SIG-M5 treated with dmso at 0.1 percent for 504 hours (cell line): ENCODE results near the gene ZMIZ2.
"Not testable (repeated sequence)": the region's sequence is repeated elsewhere in the genome, so short reads cannot be mapped to it uniquely, and the experiment has no call there.

Experiments
- DNase-seq: peaks from one replicate; lab custom pipeline; 2025; ENCODE audit not compliant: unreplicated experiment; lab: John Stamatoyannopoulos, UW

Gene ZMIZ2

DNA sequence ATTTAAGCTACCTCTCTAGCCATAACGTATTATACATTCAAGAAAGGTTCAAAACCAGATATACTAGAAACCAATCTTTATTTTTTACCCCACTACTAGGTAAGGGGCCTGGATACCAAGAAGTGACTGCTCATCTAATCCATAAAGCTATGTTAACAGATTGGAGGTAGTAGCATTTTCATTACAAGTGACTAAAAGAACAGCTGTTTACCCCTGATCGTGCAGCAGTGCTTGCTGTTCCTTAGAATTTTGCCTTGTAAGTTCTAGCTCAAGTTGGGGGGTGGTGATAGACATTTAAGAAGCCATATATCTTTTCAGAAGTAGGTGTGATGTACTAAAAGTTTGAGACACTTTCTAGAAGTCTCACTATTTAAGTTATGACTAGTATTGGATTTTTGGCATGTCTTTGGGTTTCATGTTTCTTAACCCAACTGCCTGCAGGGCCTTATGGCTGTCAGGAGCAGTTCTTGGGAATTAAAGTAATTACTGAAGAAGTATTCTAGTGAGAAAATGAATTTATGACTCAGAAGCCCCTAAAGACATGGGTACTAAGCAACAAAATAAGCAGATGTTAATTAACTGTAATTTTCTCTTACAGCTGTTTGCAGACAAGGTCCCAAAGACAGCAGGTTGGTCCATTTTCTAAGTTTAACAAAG, 50.1 kb downstream of the ZMIZ2 start:
- DNase-seq: no peak

DNA sequence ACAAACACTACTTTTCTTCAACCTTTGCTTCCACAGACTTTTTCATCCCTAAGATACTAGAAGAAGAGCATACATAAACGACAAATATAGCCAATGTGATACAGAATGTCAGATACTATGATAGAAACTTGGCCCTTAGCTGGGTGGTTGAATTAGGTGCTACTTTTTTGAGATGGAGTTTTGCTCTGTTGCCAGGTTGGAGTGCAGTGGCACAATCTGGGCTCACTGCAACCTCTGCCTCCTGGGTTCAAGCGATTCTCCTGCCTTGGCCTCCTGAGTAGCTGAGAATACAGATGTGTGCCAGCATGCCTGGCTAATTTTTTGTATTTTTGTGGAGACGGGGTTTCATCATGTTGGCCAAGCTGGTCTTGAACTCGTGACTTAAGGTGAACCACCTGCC, 51.3 kb downstream of the ZMIZ2 start:
- DNase-seq: no peak

DNA sequence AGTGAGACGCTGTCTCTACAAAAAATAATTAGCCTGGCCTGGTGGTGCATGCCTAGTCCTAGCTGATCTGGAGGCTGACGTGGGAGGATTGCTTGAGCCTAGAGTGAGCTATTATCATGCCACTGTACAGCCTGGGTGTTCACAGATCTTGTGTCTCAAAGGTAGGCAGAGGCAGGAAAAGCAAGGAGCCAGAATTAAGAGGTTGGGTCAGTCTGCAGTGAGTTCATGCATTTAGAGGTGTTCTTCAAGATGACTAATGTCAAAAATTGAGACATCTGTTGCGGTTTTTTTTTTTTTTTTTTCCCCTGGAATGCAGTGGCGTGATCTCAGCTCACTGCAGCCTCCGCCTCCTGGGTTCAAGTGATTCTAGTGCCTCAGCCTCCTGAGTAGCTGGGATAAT, 53.2 kb downstream of the ZMIZ2 start:
- DNase-seq: peak; percentile 38

DNA sequence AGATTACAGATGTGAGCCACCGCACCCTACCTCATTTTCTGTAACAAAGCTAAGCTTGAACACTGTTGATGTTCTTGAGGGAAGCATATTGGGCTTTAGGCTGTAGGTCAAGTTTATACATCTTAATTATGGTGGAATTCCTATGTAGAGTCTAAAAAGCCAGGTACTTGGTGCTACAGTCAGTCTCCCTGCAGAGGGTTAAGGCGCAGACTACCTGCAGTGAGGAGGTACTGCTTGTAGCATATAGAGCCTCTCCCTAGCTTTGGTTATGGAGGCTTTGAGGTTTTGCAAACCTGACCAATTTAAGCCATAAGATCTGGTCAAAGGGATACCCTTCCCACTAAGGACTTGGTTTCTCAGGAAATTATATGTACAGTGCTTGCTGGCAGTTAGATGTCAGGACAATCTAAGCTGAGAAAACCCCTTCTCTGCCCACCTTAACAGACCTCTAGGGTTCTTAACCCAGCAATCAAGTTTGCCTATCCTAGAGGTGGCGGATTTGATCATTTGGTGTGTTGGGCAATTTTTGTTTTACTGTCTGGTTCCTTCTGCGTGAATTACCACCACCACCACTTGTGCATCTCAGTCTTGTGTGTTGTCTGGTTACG, 53.9 kb downstream of the ZMIZ2 start:
- DNase-seq: no peak

DNA sequence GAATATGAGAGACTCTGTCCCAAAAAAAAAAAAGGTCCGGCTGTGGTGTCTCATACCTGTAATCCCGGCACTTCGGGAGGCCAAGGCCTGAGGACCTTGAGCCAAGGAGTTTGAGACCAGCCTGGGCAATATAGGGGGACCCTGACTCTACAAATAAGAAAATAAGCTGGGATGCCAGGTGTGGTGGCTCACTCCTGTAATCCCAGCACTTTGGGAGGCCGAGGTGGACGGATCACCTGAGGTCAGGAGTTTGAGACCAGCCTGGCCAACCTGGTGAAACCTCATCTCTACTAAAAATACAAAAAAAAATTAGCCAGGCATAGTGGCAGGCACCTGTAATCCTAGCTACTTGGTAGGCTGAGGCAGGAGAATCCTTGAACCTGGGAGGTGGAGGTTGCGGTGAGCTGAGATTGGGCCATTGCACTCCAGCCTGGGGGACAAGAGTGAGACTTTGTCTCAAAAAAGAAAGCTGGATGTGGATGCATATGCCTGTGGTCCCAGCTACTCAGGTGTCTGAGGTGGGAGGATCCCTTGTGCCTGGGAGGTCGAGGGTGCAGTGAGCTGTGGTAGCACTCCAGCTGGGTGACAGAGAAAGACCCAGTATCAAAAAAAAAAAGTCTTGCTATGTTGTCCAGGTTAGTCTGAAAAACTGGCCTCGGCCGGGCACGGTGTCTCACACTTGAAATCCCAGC, 55.3 kb downstream of the ZMIZ2 start:
- DNase-seq: not testable (repeated sequence)

DNA sequence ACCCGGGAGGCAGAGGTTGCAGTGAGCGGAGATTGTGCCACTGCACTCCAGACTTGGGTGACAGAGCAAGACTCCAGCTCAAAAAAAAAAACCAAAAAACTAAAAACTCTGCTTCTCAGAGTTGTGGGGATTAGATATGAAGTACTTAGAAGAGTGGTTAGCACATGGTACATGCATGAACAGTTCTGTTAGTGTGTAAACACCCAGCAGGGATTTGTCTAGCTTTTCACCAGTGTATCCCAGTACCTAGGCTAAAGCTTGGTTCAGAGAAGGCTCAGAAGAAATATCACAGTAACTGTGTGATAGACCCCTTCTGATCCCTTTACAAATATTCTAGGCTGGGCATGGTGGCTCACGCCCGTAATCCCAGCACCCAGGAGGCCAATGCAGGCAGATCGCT, 57.3 kb downstream of the ZMIZ2 start:
- no peak for DNase-seq

DNA sequence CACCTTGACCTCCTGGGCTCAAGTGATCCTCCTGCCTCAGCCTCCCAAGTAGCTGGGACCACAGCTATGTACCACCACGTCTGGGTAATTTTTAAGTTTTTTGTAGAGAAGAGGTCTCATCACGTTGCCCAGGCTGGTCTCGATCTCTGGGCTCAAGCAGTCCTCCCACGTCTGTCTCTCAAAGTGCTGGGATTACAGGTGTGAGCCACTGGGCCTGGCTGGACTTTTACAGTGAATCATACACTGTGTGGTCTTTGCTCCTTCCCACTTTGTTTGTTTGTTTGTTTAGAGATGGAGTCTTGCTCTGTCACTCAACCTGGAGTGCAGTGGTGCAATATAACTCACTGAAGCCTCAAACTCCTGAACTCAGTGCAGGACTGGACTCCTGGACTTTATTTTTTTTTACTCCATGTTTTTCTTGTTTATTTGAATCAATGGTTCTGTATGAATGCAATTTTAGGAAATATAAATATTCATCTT, 60.3 kb downstream of the ZMIZ2 start:
- no peak for DNase-seq

DNA sequence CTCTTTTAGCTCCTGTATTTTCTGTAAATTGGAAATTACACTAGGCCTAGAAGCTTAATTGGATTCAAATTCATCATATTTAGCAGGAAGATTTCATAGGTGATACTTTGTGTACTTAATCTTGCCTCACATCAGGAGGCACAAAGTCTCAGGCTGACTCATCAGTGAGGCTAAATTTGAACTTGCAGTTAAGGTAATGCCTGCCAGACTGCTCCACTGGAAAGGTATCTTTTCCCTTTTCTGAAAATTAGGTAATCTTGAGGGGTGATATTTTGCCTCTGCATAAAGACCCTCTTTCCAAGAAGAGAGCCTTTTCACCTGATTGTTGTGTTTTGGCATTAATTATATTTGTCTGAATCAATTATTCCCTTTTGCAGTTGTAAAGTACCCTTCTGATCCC, 62.4 kb downstream of the ZMIZ2 start:
- DNase-seq: no peak

DNA sequence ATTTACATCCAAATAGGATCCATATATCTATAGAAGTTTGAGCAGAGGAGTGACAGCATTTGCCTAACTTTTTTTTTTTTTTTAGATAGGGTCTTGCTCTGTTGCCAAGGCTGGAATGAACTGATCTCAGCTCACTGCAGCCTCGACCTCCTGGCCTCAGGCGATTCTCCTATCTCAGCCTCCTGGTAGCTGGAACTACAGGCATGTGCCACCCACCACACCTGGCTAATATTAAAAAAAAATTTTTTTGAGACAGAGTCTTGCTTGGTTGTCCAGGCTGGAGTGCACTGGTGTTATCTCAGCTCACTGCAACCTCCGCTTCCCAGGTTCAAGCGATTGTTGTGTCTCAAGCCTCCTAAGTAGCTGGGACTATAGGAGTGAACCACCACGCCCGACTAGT, 62.9 kb downstream of the ZMIZ2 start:
- DNase-seq: no peak

DNA sequence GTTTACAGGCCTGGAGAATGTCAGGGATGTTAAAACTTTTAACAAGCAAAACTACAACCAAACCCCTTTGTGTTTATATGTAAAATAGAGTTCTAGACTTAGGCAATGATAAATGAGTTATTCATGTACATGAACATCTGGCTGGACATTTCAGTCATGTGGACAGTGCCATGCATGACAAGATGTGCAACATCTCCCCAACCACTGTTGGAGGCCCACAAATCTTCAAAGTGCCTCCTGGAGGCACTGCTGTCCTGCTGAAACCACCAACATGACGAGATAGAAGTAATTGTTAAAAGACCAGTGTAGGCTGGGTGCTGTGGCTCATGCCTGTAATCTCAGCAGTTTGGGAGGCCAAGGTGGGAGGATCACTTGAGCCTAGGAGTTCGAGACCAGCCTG, 66.3 kb downstream of the ZMIZ2 start:
- DNase-seq: no peak

DNA sequence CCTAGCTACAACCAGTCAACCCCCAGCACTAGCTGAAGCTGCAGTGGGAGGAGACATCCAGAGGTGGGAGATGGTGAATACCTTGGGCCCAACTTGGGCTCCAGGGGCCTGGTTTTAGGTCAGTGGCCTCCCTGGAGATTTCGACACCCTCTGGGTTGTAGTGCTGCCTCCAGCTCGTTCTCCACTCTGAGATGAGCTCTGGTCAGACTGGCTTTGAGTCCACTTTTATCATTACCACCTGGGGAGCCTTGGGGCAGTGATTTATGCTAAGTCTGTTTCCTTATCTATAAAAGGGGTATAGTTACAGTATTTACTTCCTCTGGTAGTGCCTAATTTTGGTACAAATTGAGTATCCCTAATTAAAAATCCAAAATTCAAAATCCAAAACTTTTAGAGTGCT, 70.6 kb downstream of the ZMIZ2 start:
- DNase-seq: no peak
